GM23248 (cell line): Measurements from ENCODE around the gene DOK7. TPM values are rescaled to one million over a fixed set of nuclear protein-coding genes. Genes with fewer than 3 reads are reported as not detected.

Experiments used
- DNase-seq: peaks from one replicate; pipeline ENCODE4 v3.0.0-alpha.2; 2015
- H2AFZ ChIP-seq: fragments of 200-600 bp; sonication (generic); 2 replicates; pipeline ENCODE4 v1.6.1; 2016; ENCODE audit warnings: antibody characterized with exemption
- H3F3A ChIP-seq: fragments of 200-600 bp; sonication (generic); 2 replicates; pipeline ENCODE4 v1.6.1; 2016; ENCODE audit warnings: mild to moderate bottlenecking, antibody characterized with exemption, mixed run types; ENCODE audit not compliant: insufficient read depth
- H3K27ac ChIP-seq: fragments of 200-600 bp; sonication (generic); 2 replicates; pipeline ENCODE4 v1.5.1; 2016; ENCODE audit warnings: mild to moderate bottlenecking
- H3K27me3 ChIP-seq: fragments of 200-600 bp; sonication (generic); replicated peaks from 2 replicates; pipeline ENCODE4 v1.6.1; 2016; ENCODE audit warnings: mild to moderate bottlenecking; ENCODE audit not compliant: insufficient read depth
- H3K36me3 ChIP-seq: fragments of 200-600 bp; sonication (generic); 2 replicates; pipeline ENCODE4 v1.6.1; 2016; ENCODE audit warnings: low read depth, mild to moderate bottlenecking
- H3K4me1 ChIP-seq: fragments of 200-600 bp; sonication (generic); 2 replicates; pipeline ENCODE4 v1.6.1; 2016; ENCODE audit warnings: mild to moderate bottlenecking; ENCODE audit not compliant: insufficient read depth
- H3K4me2 ChIP-seq: fragments of 200-600 bp; sonication (generic); one replicate; pipeline ENCODE4 v1.6.1; 2016; ENCODE audit warnings: mild to moderate bottlenecking; ENCODE audit not compliant: unreplicated experiment
- H3K4me3 ChIP-seq: fragments of 200-600 bp; sonication (generic); 2 replicates; pipeline ENCODE4 v1.5.1; 2016; ENCODE audit warnings: mild to moderate bottlenecking
- H3K79me2 ChIP-seq: fragments of 200-600 bp; sonication (generic); 2 replicates; pipeline ENCODE4 v1.6.1; 2016; ENCODE audit warnings: mild to moderate bottlenecking; ENCODE audit not compliant: insufficient read depth
- H3K9ac ChIP-seq: fragments of 200-600 bp; sonication (generic); 2 replicates; pipeline ENCODE4 v1.6.1; 2016; ENCODE audit warnings: mild to moderate bottlenecking
- H3K9me2 ChIP-seq: fragments of 200-600 bp; sonication (generic); 2 replicates; pipeline ENCODE4 v1.6.1; 2016; ENCODE audit warnings: mixed run types, mild to moderate bottlenecking, moderate library complexity; ENCODE audit not compliant: insufficient read depth
- H3K9me3 ChIP-seq: fragments of 200-600 bp; sonication (generic); one replicate; pipeline ENCODE4 v1.6.1; 2017; ENCODE audit warnings: low read depth
- H4K20me1 ChIP-seq: fragments of 200-600 bp; sonication (generic); 2 replicates; pipeline ENCODE4 v1.6.0; 2016; ENCODE audit not compliant: insufficient read depth
- EZH2 ChIP-seq: fragments of 200-600 bp; sonication (generic); IDR thresholded peaks from 2 replicates; pipeline ENCODE4 v1.6.1; 2018; ENCODE audit warnings: antibody characterized with exemption, mild to moderate bottlenecking; ENCODE audit not compliant: insufficient read depth, poor library complexity, severe bottlenecking
- EZH2phosphoT487 ChIP-seq: fragments of 200-600 bp; sonication (generic); IDR thresholded peaks from 2 replicates; pipeline ENCODE4 v1.6.1; 2018; ENCODE audit warnings: antibody characterized with exemption, moderate library complexity, mild to moderate bottlenecking, low read depth; ENCODE audit not compliant: insufficient read depth
- WGBS, 2 experiments: methylation state at CpG; one replicate each; pipeline ENCODE4 v1.1.6; 2015 to 2017; ENCODE audit warnings: low lambda C conversion rate in 2 of 2, low coverage in 1 of 2; ENCODE audit errors: missing lambda C conversion rate in 2 of 2; 5-methylcytosine and 5-hydroxymethylcytosine counted together
- in situ Hi-C: fragments of 300-500 bp; cut with MboI; formaldehyde crosslinking; loops from 2 replicates; pipeline ENCODE4 v1.15.0; 2020
- polyA plus RNA-seq: library from polyadenylated mRNA; unstranded; fragments of >200 nt; fragmentation: Nextera tagmentation; extraction: Ambion mirVana; gene quantifications from 2 replicates; pipeline ENCODE4 v1.2.1, GENCODE V29; 2016
- total RNA-seq: library from RNA; depleted of rRNA; stranded (reverse); fragments of >200 nt; shearing (Covaris generic); gene quantifications from 2 replicates; pipeline ENCODE4 v1.2.3, GENCODE V29; 2014

DOK7 gene
- total and polyA plus RNA-seq, 2 experiments from 2014 or later = not detected

GRCh38 chr4:3471886-3472285, 8.8 kb downstream of the DOK7 start:
- DNase-seq = no peak

GRCh38 chr4:3472411-3473141, 9.5 kb downstream of the DOK7 start:
- no peaks in the 10 kb centered on the region for H3K79me2 ChIP-seq
- no peaks in the 10 kb centered on the region for H3K9me3 ChIP-seq
- H3K4me3 ChIP-seq = no peak overlapping the region
- H3K9ac ChIP-seq = no peak overlapping the region
- H3K27me3 ChIP-seq = no peaks in the 10 kb centered on the region; the same call in none of the 2 replicates
- in situ Hi-C loops = no loop called here
- DNase-seq = no peak
- H3F3A ChIP-seq = no peaks in the 10 kb centered on the region
- H4K20me1 ChIP-seq = no peaks in the 10 kb centered on the region
- H3K36me3 ChIP-seq = no peaks in the 10 kb centered on the region
- H2AFZ ChIP-seq = no peak overlapping the region
- TF ChIP-seq EZH2phosphoT487 (no peak), EZH2 (no peak)
- 78 to 79% methylated on average over 27 of the region's 27 CpGs for WGBS, 2 experiments
- H3K4me1 ChIP-seq = no peaks in the 10 kb centered on the region
- H3K4me2 ChIP-seq = no peak overlapping the region
- H3K27ac ChIP-seq = no peak overlapping the region
- no peaks in the 10 kb centered on the region for H3K9me2 ChIP-seq

More at GRCh38 chr4:3471886-3472285, 8.8 kb downstream of the DOK7 start:
- no peak overlapping the region for H3K4me2 ChIP-seq
- 85 to 87% methylated on average over 13 to 15 of the region's 15 CpGs for WGBS, 2 experiments
- H3K9me2 ChIP-seq = no peaks in the 10 kb centered on the region
- no peak overlapping the region for H2AFZ ChIP-seq
- H3F3A ChIP-seq = no peaks in the 10 kb centered on the region
- H3K79me2 ChIP-seq = no peaks in the 10 kb centered on the region
- no peak overlapping the region for H3K27ac ChIP-seq
- H3K27me3 ChIP-seq = no peaks in the 10 kb centered on the region; the same call in none of the 2 replicates
- no peaks in the 10 kb centered on the region for H3K9me3 ChIP-seq
- H3K4me3 ChIP-seq = no peak overlapping the region
- no peaks in the 10 kb centered on the region for H4K20me1 ChIP-seq
- TF ChIP-seq EZH2 = no peak
- TF ChIP-seq EZH2phosphoT487 = no peak
- no peak overlapping the region for H3K9ac ChIP-seq
- in situ Hi-C loops = no loop called here
- no peaks in the 10 kb centered on the region for H3K4me1 ChIP-seq
- H3K36me3 ChIP-seq = no peaks in the 10 kb centered on the region

- Histone ChIP-seq H2AFZ (no peak overlapping the region), H3K27ac (no peak overlapping the region), H3K9me2 (no peaks in the 10 kb centered on the region), H3F3A (no peaks in the 10 kb centered on the region), H3K36me3 (no peaks in the 10 kb centered on the region), H3K4me1 (no peaks in the 10 kb centered on the region), H3K9ac (no peak overlapping the region), H3K4me2 (no peak overlapping the region), H3K79me2 (no peaks in the 10 kb centered on the region), H3K9me3 (no peaks in the 10 kb centered on the region), H4K20me1 (no peaks in the 10 kb centered on the region), H3K27me3 (no peaks in the 10 kb centered on the region; the same call in none of the 2 replicates), H3K4me3 (no peak overlapping the region)
- in situ Hi-C loops = no loop called here
- WGBS, 2 experiments = 78 to 87% methylated on average over 35 to 41 of the region's 41 CpGs
- DNase-seq = no peak
- TF ChIP-seq EZH2 = no peak
- TF ChIP-seq EZH2phosphoT487 = no peak
Observed at GRCh38 chr4:3473181-3473950, 10.3 kb downstream of the DOK7 start.

GRCh38 chr4:3473996-3474765, 11.1 kb downstream of the DOK7 start:
- DNase-seq = no peak
- H3K4me2 ChIP-seq = no peak overlapping the region
- no peaks in the 10 kb centered on the region for H3F3A ChIP-seq
- H3K9me3 ChIP-seq = no peaks in the 10 kb centered on the region
- no peaks in the 10 kb centered on the region for H3K9me2 ChIP-seq
- in situ Hi-C loops = no loop called here
- no peaks in the 10 kb centered on the region for H3K36me3 ChIP-seq
- no peaks in the 10 kb centered on the region for H3K79me2 ChIP-seq
- H2AFZ ChIP-seq = no peak overlapping the region
- no peaks in the 10 kb centered on the region for H3K4me1 ChIP-seq
- no peak overlapping the region for H3K9ac ChIP-seq
- H3K4me3 ChIP-seq = no peak overlapping the region
- TF ChIP-seq EZH2 (no peak), EZH2phosphoT487 (no peak)
- H3K27me3 ChIP-seq = no peaks in the 10 kb centered on the region; the same call in none of the 2 replicates
- WGBS, 2 experiments = 66 to 77% methylated on average over 10 to 13 of the region's 13 CpGs
- no peak overlapping the region for H3K27ac ChIP-seq
- no peaks in the 10 kb centered on the region for H4K20me1 ChIP-seq
